Measurements from ENCODE around the gene FRMD4B.
"Not testable (repeated sequence)": the region's sequence is repeated elsewhere in the genome, so short reads cannot be mapped to it uniquely, and the experiment has no call there.

The FRMD4B gene

GRCh38 chr3:69235882-69236281, 150.0 kb downstream of the FRMD4B start:
- TF ChIP-seq CTCF (IDR thresholded peaks at IDR 0.05; ENCODE audit: control insufficient read depth, extremely low read depth, insufficient read depth): no peak
- no peak for DNase-seq (ENCODE audit: low read depth)
- H3K4me3 ChIP-seq (ENCODE audit: low read depth, low read length): no peak overlapping the region

- H3K4me3 ChIP-seq (ENCODE audit: low read depth, low read length); DNase-seq (ENCODE audit: low read depth): not testable (repeated sequence)
Observed at GRCh38 chr3:69235227-69235626, 150.7 kb downstream of the FRMD4B start.

- H3K4me3 ChIP-seq (ENCODE audit: low read depth, low read length): no peak overlapping the region
- DNase-seq (ENCODE audit: low read depth): no peak
- TF ChIP-seq CTCF (IDR thresholded peaks at IDR 0.05; ENCODE audit: control insufficient read depth, extremely low read depth, insufficient read depth): no peak
Observed at GRCh38 chr3:69232482-69232881, 153.4 kb downstream of the FRMD4B start.

- no peak for DNase-seq (ENCODE audit: low read depth)
- no peak for TF ChIP-seq CTCF (IDR thresholded peaks at IDR 0.05; ENCODE audit: control insufficient read depth, extremely low read depth, insufficient read depth)
- no peak overlapping the region for H3K4me3 ChIP-seq (ENCODE audit: low read depth, low read length)
Observed at GRCh38 chr3:69231929-69232440, 153.9 kb downstream of the FRMD4B start.

- no peak for DNase-seq (ENCODE audit: low read depth)
- no peak overlapping the region for H3K4me3 ChIP-seq (ENCODE audit: low read depth, low read length)
- no peak for TF ChIP-seq CTCF (IDR thresholded peaks at IDR 0.05; ENCODE audit: control insufficient read depth, extremely low read depth, insufficient read depth)
Observed at GRCh38 chr3:69226071-69226470, 159.8 kb downstream of the FRMD4B start.

GRCh38 chr3:69219101-69219708, 166.7 kb downstream of the FRMD4B start:
- no peak for DNase-seq (ENCODE audit: low read depth)
- H3K4me3 ChIP-seq (ENCODE audit: low read depth, low read length): no peak overlapping the region
- TF ChIP-seq CTCF (IDR thresholded peaks at IDR 0.05; ENCODE audit: control insufficient read depth, extremely low read depth, insufficient read depth): no peak

GRCh38 chr3:69218079-69218478, 167.8 kb downstream of the FRMD4B start:
- H3K4me3 ChIP-seq (ENCODE audit: low read depth, low read length): no peak overlapping the region
- TF ChIP-seq CTCF (IDR thresholded peaks at IDR 0.05; ENCODE audit: control insufficient read depth, extremely low read depth, insufficient read depth): no peak
- DNase-seq (ENCODE audit: low read depth): no peak
